A549 (cell line): ENCODE results near the gene TWF1. TPM values are rescaled to one million over a fixed set of nuclear protein-coding genes. Genes with fewer than 3 reads are reported as not detected.

Experiments used
- ATAC-seq, 2 experiments: fragments of 200-7000 bp in 1 of 2; fragments of >200 bp in 1 of 2; cut with Nextera tagmentation in 1 of 2; cut with Tn5 transposase in 1 of 2; 3 replicates each; pipeline versions ENCODE4 v1.8.0 to v1.9.1; 2018 to 2020; ENCODE audit warnings: mild to moderate bottlenecking in 1 of 2, moderate library complexity in 1 of 2
- CTCF ChIA-PET: fragments of 300-600 bp; sonication (Branson Sonifier 250); formaldehyde crosslinking; extraction: SDS; loops from one replicate; lab custom pipeline; 2021; ENCODE audit warnings: antibody characterized with exemption, inconsistent platforms; lab: Yijun Ruan, JAX
- POLR2A ChIA-PET: fragments of 350-600 bp; formaldehyde crosslinking; extraction: SDS; loops from one replicate; lab custom pipeline; 2021; ENCODE audit warnings: antibody characterized with exemption, inconsistent platforms; lab: Yijun Ruan, JAX
- DNase-seq, 2 experiments: peaks; one replicate each; pipeline versions ENCODE4 v3.0.0 to v3.0.0-alpha.2; 2011 to 2016; ENCODE audit warnings: low read depth in 1 of 2, low spot score in 1 of 2
- FAIRE-seq: peaks from 2 replicates; lab custom pipeline; 2011; peaks lifted over from hg19 to GRCh38; lab: Jason Lieb, UNC
- H3K27ac ChIP-seq, 2 experiments: fragments of >200 bp; sonication (Bioruptor Twin); formaldehyde crosslinking; 3 replicates each; pipeline ENCODE4 v1.5.1; 2016 to 2017
- H3K4me1 ChIP-seq: fragments of >200 bp; sonication (Bioruptor Twin); formaldehyde crosslinking; 3 replicates; pipeline ENCODE4 v1.6.1; 2016
- H3K4me2 ChIP-seq: fragments of >200 bp; sonication (Bioruptor Twin); formaldehyde crosslinking; 3 replicates; pipeline ENCODE4 v1.6.1; 2016
- H3K4me3 ChIP-seq: fragments of >200 bp; sonication (Bioruptor Twin); formaldehyde crosslinking; 3 replicates; pipeline ENCODE4 v1.5.1; 2016
- H3K9me3 ChIP-seq: fragments of >200 bp; sonication (Bioruptor Twin); formaldehyde crosslinking; 3 replicates; pipeline ENCODE4 v1.6.1; 2016
- BHLHE40 ChIP-seq: IDR thresholded peaks from 2 replicates; pipeline ENCODE4 v1.6.1; 2012; ENCODE audit warnings: low read depth, low read length, inconsistent platforms
- CBX2 ChIP-seq: fragments of 200-600 bp; sonication (generic); IDR thresholded peaks from 2 replicates; pipeline ENCODE4 v1.6.1; 2016; ENCODE audit warnings: low read depth, mild to moderate bottlenecking, borderline replicate concordance
- CEBPB ChIP-seq, 2 experiments: fragments of >200 bp in 1 of 2; sonication (Bioruptor Twin) in 1 of 2; formaldehyde crosslinking in 1 of 2; IDR thresholded peaks; 2 replicates each; pipeline ENCODE4 v1.6.1; 2012 to 2016
- CTCF ChIP-seq: fragments of >200 bp; sonication (Bioruptor Twin); formaldehyde crosslinking; IDR thresholded peaks from 3 replicates; pipeline ENCODE4 v1.5.1; 2016
- EP300 ChIP-seq, 2 experiments: fragments of >200 bp; sonication (Bioruptor Twin); formaldehyde crosslinking; IDR thresholded peaks; 2 replicates in 1 of 2; 3 replicates in 1 of 2; pipeline ENCODE4 v1.6.1; 2016 to 2017
- ESRRA ChIP-seq: fragments of 150-350 bp; IDR thresholded peaks from 2 replicates; pipeline ENCODE4 v1.6.1; 2014; ENCODE audit warnings: mild to moderate bottlenecking, low read length, borderline replicate concordance
- HES2 ChIP-seq: fragments of >200 bp; sonication (Bioruptor Twin); formaldehyde crosslinking; IDR thresholded peaks from 2 replicates; pipeline ENCODE4 v1.6.1; 2016
- HMGXB4 ChIP-seq: fragments of 250-450 bp; sonication (Bioruptor Pico); IDR thresholded peaks from 2 replicates; pipeline ENCODE4 v1.5.0; 2021; ENCODE audit warnings: mild to moderate bottlenecking, moderate library complexity, borderline replicate concordance
- MAX ChIP-seq: IDR thresholded peaks from 2 replicates; pipeline ENCODE4 v1.6.1; 2012
- MYC ChIP-seq: IDR thresholded peaks from 2 replicates; pipeline ENCODE4 v1.6.1; 2012; ENCODE audit warnings: mild to moderate bottlenecking, inconsistent platforms, low read length, improper control_type of control experiment, borderline replicate concordance
- POLR2A ChIP-seq: IDR thresholded peaks from 2 replicates; pipeline ENCODE4 v1.6.1; 2012; ENCODE audit warnings: mild to moderate bottlenecking, low read length
- POLR2AphosphoS2 ChIP-seq: conservative IDR thresholded peaks from 2 replicates; pipeline ENCODE4 v1.6.1; 2012; ENCODE audit warnings: low read length, improper control_type of control experiment, inconsistent platforms
- RCOR1 ChIP-seq: fragments of 150-350 bp; IDR thresholded peaks from 2 replicates; pipeline ENCODE4 v1.6.1; 2014; ENCODE audit warnings: antibody characterized with exemption, low read length, low read depth
- RNF2 ChIP-seq: fragments of 200-600 bp; sonication (generic); IDR thresholded peaks from 2 replicates; pipeline ENCODE4 v1.6.1; 2016; ENCODE audit warnings: low read depth, mild to moderate bottlenecking, antibody characterized with exemption, moderate library complexity, borderline replicate concordance
- SMC3 ChIP-seq: fragments of >200 bp; sonication (Bioruptor Twin); formaldehyde crosslinking; IDR thresholded peaks from 3 replicates; pipeline ENCODE4 v1.6.1; 2018; ENCODE audit warnings: inconsistent platforms
- TFCP2L1 ChIP-seq: fragments of 250-450 bp; sonication (Bioruptor Pico); IDR thresholded peaks from 2 replicates; pipeline ENCODE4 v1.5.0; 2021; ENCODE audit warnings: mild to moderate bottlenecking
- USF2 ChIP-seq: fragments of 450-650 bp; IDR thresholded peaks from 2 replicates; pipeline ENCODE4 v1.6.1; 2014; ENCODE audit warnings: antibody characterized with exemption
- WGBS: methylation state at CpG from one replicate; pipeline ENCODE4 v1.1.6; 2017; ENCODE audit errors: missing lambda C conversion rate; 5-methylcytosine and 5-hydroxymethylcytosine counted together
- polyA plus RNA-seq, 4 experiments: library from polyadenylated mRNA; depleted of rRNA in 3 of 4; stranded (reverse); fragments of >200 nt; fragmentation: RNase III in 1 of 4; extraction: RNeasy Plus Mini Kit Qiagen cat#74134 plus additional on column Dnase treatment in 1 of 4; gene quantifications; 2 replicates in 3 of 4; 3 replicates in 1 of 4; pipeline ENCODE4 v1.2.3, GENCODE V29; 2011 to 2017

TWF1 gene
- polyA plus RNA-seq, 2 of the 4 experiments (the other 2 are of a cell fraction): 83.1 to 173 TPM

GRCh38 chr12:43852744-43853143, 46.6 kb upstream of the TWF1 start (continued):
- TF ChIP-seq CBX2 (no peak), ESRRA (no peak)

GRCh38 chr12:43848786-43849185, 42.7 kb upstream of the TWF1 start:
- no peak for ATAC-seq
- no peak for TF ChIP-seq POLR2AphosphoS2
- TF ChIP-seq USF2: 0 out of 2 replicates have a peak, but pooled peaks have one; percentile 19
- Histone ChIP-seq H3K27ac (no peak overlapping the region), H3K4me1 (peaks cover 9% of the 10 kb centered on the region), H3K4me2 (no peak overlapping the region), H3K9me3 (no peaks in the 10 kb centered on the region), H3K4me3 (no peak overlapping the region)
- WGBS: 94% methylated on average over 3 of the region's 3 CpGs
- FAIRE-seq: no peak
- ChIA-PET POLR2A (no interaction called here), CTCF (no interaction called here)
- DNase-seq: peak in 1 of 2 experiments; percentile 7

- no peak overlapping the region for H3K4me2 ChIP-seq
- ChIA-PET CTCF (no interaction called here), POLR2A (no interaction called here)
- H3K27ac ChIP-seq: no peak overlapping the region
- TF ChIP-seq MAX (no peak), HES2 (no peak), EP300 (IDR thresholded peaks at IDR 0.05) (no peak), POLR2A (no peak), TFCP2L1 (CRISPR knock-in tag) (no peak), MYC (no peak), CTCF (no peak), BHLHE40 (no peak), SMC3 (no peak), RNF2 (no peak), HMGXB4 (no peak), CEBPB (IDR thresholded peaks at IDR 0.05) (no peak), RCOR1 (no peak)
- no peak for ATAC-seq
- H3K4me1 ChIP-seq: peaks cover 9% of the 10 kb centered on the region
- 82% methylated on average over 4 of the region's 4 CpGs for WGBS
- H3K9me3 ChIP-seq: no peaks in the 10 kb centered on the region
- no peak for DNase-seq
- no peak for FAIRE-seq
- no peak overlapping the region for H3K4me3 ChIP-seq
These were observed 42.0 kb upstream of the TWF1 start for GRCh38 chr12:43848226-43848507.
